Endothelial cell of umbilical vein (primary cell): ENCODE results near the gene R3HDML.

ENCODE experiments used
- CTCF ChIP-seq, 2 donors: IDR thresholded peaks; 1 replicate in 1 of 2; 2 replicates in 1 of 2; pipeline ENCODE4 v1.5.1; 2011; ENCODE audit warnings: low read length in 2 of 2, mild to moderate bottlenecking in 2 of 2, moderate library complexity in 2 of 2, control low read depth in 1 of 2, inconsistent platforms in 1 of 2, low read depth in 1 of 2; ENCODE audit not compliant: insufficient read depth in 1 of 2; ENCODE audit errors: extremely low read depth in 1 of 2
- EZH2 ChIP-seq: IDR thresholded peaks from 2 replicates; pipeline ENCODE4 v1.6.1; 2012; ENCODE audit warnings: borderline replicate concordance, low read depth, mild to moderate bottlenecking, moderate library complexity, low read length, inconsistent platforms; ENCODE audit not compliant: severe bottlenecking
- POLR2A ChIP-seq: IDR thresholded peaks from 2 replicates; pipeline ENCODE4 v1.6.1; 2012; ENCODE audit warnings: low read depth, mild to moderate bottlenecking, control low read depth, low read length
- POLR2AphosphoS5 ChIP-seq: IDR thresholded peaks from 2 replicates; pipeline ENCODE4 v1.6.1; 2012; ENCODE audit warnings: low read depth, mild to moderate bottlenecking, control low read depth, low read length, moderate library complexity; ENCODE audit not compliant: insufficient read depth

- TF ChIP-seq CTCF (IDR thresholded peaks at IDR 0.05; ENCODE audit: extremely low read depth in 1 of 2, insufficient read depth in 1 of 2, low read depth in 1 of 2, low read length in 2 of 2) (no peak), POLR2AphosphoS5 (no peak), POLR2A (no peak), EZH2 (no peak)
These were observed 32.5 kb upstream of the R3HDML start for GRCh38 chr20:44304383-44304782.
